Measurements from ENCODE around the gene JOSD2.

GRCh38 chr19:50542943-50543342, 32.0 kb upstream of the JOSD2 start:
- TF ChIP-seq, protein P1, sequence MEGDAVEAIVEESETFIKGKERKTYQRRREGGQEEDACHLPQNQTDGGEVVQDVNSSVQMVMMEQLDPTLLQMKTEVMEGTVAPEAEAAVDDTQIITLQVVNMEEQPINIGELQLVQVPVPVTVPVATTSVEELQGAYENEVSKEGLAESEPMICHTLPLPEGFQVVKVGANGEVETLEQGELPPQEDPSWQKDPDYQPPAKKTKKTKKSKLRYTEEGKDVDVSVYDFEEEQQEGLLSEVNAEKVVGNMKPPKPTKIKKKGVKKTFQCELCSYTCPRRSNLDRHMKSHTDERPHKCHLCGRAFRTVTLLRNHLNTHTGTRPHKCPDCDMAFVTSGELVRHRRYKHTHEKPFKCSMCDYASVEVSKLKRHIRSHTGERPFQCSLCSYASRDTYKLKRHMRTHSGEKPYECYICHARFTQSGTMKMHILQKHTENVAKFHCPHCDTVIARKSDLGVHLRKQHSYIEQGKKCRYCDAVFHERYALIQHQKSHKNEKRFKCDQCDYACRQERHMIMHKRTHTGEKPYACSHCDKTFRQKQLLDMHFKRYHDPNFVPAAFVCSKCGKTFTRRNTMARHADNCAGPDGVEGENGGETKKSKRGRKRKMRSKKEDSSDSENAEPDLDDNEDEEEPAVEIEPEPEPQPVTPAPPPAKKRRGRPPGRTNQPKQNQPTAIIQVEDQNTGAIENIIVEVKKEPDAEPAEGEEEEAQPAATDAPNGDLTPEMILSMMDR (IDR thresholded peaks at IDR 0.05): no peak
- TF ChIP-seq POLR2AphosphoS5 (IDR thresholded peaks at IDR 0.05): no peak

Data from transverse colon (tissue), 4 donors.